ENCODE results near the gene AK5. TPM values are rescaled to one million over a fixed set of nuclear protein-coding genes. Genes with fewer than 3 reads are reported as not detected.

The AK5 gene
- total RNA-seq, result not detected

- ATAC-seq (replicated peaks), result peak; percentile 82
- Mint-ChIP-seq H3K36me3 (ENCODE audit: low read depth) (no peaks in the 10 kb centered on the region), H3K27ac (no peak within 1 kb of the TSS), H3K4me3 (peak within 1 kb of the TSS; percentile 63), H3K4me1 (peaks cover 12% of the 10 kb centered on the region), H3K9me3 (no peaks in the 10 kb centered on the region), H3K27me3 (peaks cover 12% of the 10 kb centered on the region)
Observed at GRCh38 chr1:77281491-77282186, at the start of gene AK5. Gene AK5, plus strand, starts transcription at chr1:77282019. Its CDS starts 295 bp downstream, at chr1:77282314.

GRCh38 chr1:77232829-77233228, 49.0 kb upstream of the AK5 start:
- ATAC-seq (replicated peaks), result no peak
- Mint-ChIP-seq H3K27ac (no peak overlapping the region), H3K9me3 (no peaks in the 10 kb centered on the region), H3K4me1 (no peaks in the 10 kb centered on the region), H3K36me3 (ENCODE audit: low read depth) (no peaks in the 10 kb centered on the region), H3K4me3 (no peak overlapping the region), H3K27me3 (no peaks in the 10 kb centered on the region)

GRCh38 chr1:77234096-77234495, 47.7 kb upstream of the AK5 start:
- H3K4me1 Mint-ChIP-seq, result no peaks in the 10 kb centered on the region
- no peak overlapping the region for H3K27ac Mint-ChIP-seq
- no peaks in the 10 kb centered on the region for H3K36me3 Mint-ChIP-seq (ENCODE audit: low read depth)
- H3K9me3 Mint-ChIP-seq, result no peaks in the 10 kb centered on the region
- H3K4me3 Mint-ChIP-seq, result no peak overlapping the region
- H3K27me3 Mint-ChIP-seq, result no peaks in the 10 kb centered on the region
- ATAC-seq (replicated peaks), result no peak

GRCh38 chr1:77234943-77235342, 46.9 kb upstream of the AK5 start:
- no peaks in the 10 kb centered on the region for H3K9me3 Mint-ChIP-seq
- H3K4me3 Mint-ChIP-seq, result no peak overlapping the region
- H3K4me1 Mint-ChIP-seq, result no peaks in the 10 kb centered on the region
- no peaks in the 10 kb centered on the region for H3K36me3 Mint-ChIP-seq (ENCODE audit: low read depth)
- no peaks in the 10 kb centered on the region for H3K27me3 Mint-ChIP-seq
- ATAC-seq (replicated peaks), result no peak
- no peak overlapping the region for H3K27ac Mint-ChIP-seq

- Mint-ChIP-seq H3K36me3 (ENCODE audit: low read depth) (no peaks in the 10 kb centered on the region), H3K27me3 (no peaks in the 10 kb centered on the region), H3K4me3 (no peak overlapping the region), H3K9me3 (no peaks in the 10 kb centered on the region), H3K4me1 (no peaks in the 10 kb centered on the region), H3K27ac (no peak overlapping the region)
- peak; percentile 26 for ATAC-seq (replicated peaks)
Observed at GRCh38 chr1:77238462-77238861, 43.4 kb upstream of the AK5 start.

- Mint-ChIP-seq H3K9me3 (no peaks in the 10 kb centered on the region), H3K27me3 (no peaks in the 10 kb centered on the region), H3K36me3 (ENCODE audit: low read depth) (no peaks in the 10 kb centered on the region), H3K4me3 (no peak overlapping the region), H3K4me1 (no peaks in the 10 kb centered on the region), H3K27ac (no peak overlapping the region)
- ATAC-seq (replicated peaks), result no peak
Observed at GRCh38 chr1:77239311-77239710, 42.5 kb upstream of the AK5 start.

- H3K36me3 Mint-ChIP-seq (ENCODE audit: low read depth), result no peaks in the 10 kb centered on the region
- peaks cover 20% of the 10 kb centered on the region for H3K9me3 Mint-ChIP-seq
- H3K4me3 Mint-ChIP-seq, result no peak overlapping the region
- H3K27ac Mint-ChIP-seq, result no peak overlapping the region
- no peak for ATAC-seq (replicated peaks)
- H3K4me1 Mint-ChIP-seq, result no peaks in the 10 kb centered on the region
- H3K27me3 Mint-ChIP-seq, result no peaks in the 10 kb centered on the region
Observed at GRCh38 chr1:77245830-77246229, 36.0 kb upstream of the AK5 start.

- no peaks in the 10 kb centered on the region for H3K36me3 Mint-ChIP-seq (ENCODE audit: low read depth)
- no peaks in the 10 kb centered on the region for H3K4me1 Mint-ChIP-seq
- ATAC-seq (replicated peaks), result no peak
- H3K4me3 Mint-ChIP-seq, result no peak overlapping the region
- H3K27me3 Mint-ChIP-seq, result no peaks in the 10 kb centered on the region
- H3K27ac Mint-ChIP-seq, result no peak overlapping the region
- peaks cover 39% of the 10 kb centered on the region for H3K9me3 Mint-ChIP-seq
Observed at GRCh38 chr1:77250126-77250525, 31.7 kb upstream of the AK5 start.

- no peak overlapping the region for H3K4me3 Mint-ChIP-seq
- ATAC-seq (replicated peaks), result no peak
- H3K9me3 Mint-ChIP-seq, result peaks cover 42% of the 10 kb centered on the region
- H3K27me3 Mint-ChIP-seq, result no peaks in the 10 kb centered on the region
- H3K36me3 Mint-ChIP-seq (ENCODE audit: low read depth), result no peaks in the 10 kb centered on the region
- H3K4me1 Mint-ChIP-seq, result no peaks in the 10 kb centered on the region
- H3K27ac Mint-ChIP-seq, result no peak overlapping the region
Observed at GRCh38 chr1:77253211-77253610, 28.6 kb upstream of the AK5 start.

GRCh38 chr1:77263708-77264107, 18.1 kb upstream of the AK5 start:
- Mint-ChIP-seq H3K36me3 (ENCODE audit: low read depth) (no peaks in the 10 kb centered on the region), H3K27ac (no peak overlapping the region), H3K27me3 (peaks cover 6% of the 10 kb centered on the region), H3K4me3 (no peak overlapping the region), H3K9me3 (peaks cover 6% of the 10 kb centered on the region), H3K4me1 (no peaks in the 10 kb centered on the region)
- ATAC-seq (replicated peaks), result no peak

- no peaks in the 10 kb centered on the region for H3K36me3 Mint-ChIP-seq (ENCODE audit: low read depth)
Observed at GRCh38 chr1:77265180-77265579, 16.6 kb upstream of the AK5 start.

GRCh38 chr1:77267035-77267434, 14.8 kb upstream of the AK5 start:
- H3K4me3 Mint-ChIP-seq, result no peak overlapping the region
- no peaks in the 10 kb centered on the region for H3K36me3 Mint-ChIP-seq (ENCODE audit: low read depth)
- ATAC-seq (replicated peaks), result no peak
- peaks cover 6% of the 10 kb centered on the region for H3K9me3 Mint-ChIP-seq
- H3K4me1 Mint-ChIP-seq, result no peaks in the 10 kb centered on the region
- H3K27me3 Mint-ChIP-seq, result peaks cover 6% of the 10 kb centered on the region
- H3K27ac Mint-ChIP-seq, result no peak overlapping the region

More at GRCh38 chr1:77265180-77265579, 16.6 kb upstream of the AK5 start:
- ATAC-seq (replicated peaks), result no peak
- no peaks in the 10 kb centered on the region for H3K4me1 Mint-ChIP-seq
- H3K27ac Mint-ChIP-seq, result no peak overlapping the region
- peaks cover 6% of the 10 kb centered on the region for H3K9me3 Mint-ChIP-seq
- H3K4me3 Mint-ChIP-seq, result no peak overlapping the region
- peaks cover 6% of the 10 kb centered on the region for H3K27me3 Mint-ChIP-seq

- Mint-ChIP-seq H3K27ac (no peak overlapping the region), H3K27me3 (no peaks in the 10 kb centered on the region), H3K9me3 (no peaks in the 10 kb centered on the region), H3K36me3 (ENCODE audit: low read depth) (no peaks in the 10 kb centered on the region), H3K4me1 (no peaks in the 10 kb centered on the region), H3K4me3 (no peak overlapping the region)
- ATAC-seq (replicated peaks), result no peak
Observed at GRCh38 chr1:77271852-77272580, 9.8 kb upstream of the AK5 start.

GRCh38 chr1:77273891-77274290, 7.9 kb upstream of the AK5 start:
- no peaks in the 10 kb centered on the region for H3K36me3 Mint-ChIP-seq (ENCODE audit: low read depth)
- H3K4me3 Mint-ChIP-seq, result no peak overlapping the region
- H3K9me3 Mint-ChIP-seq, result no peaks in the 10 kb centered on the region
- no peaks in the 10 kb centered on the region for H3K4me1 Mint-ChIP-seq
- no peaks in the 10 kb centered on the region for H3K27me3 Mint-ChIP-seq
- no peak overlapping the region for H3K27ac Mint-ChIP-seq
- no peak for ATAC-seq (replicated peaks)

GRCh38 chr1:77275194-77275593, 6.6 kb upstream of the AK5 start:
- H3K27ac Mint-ChIP-seq, result no peak overlapping the region
- H3K27me3 Mint-ChIP-seq, result no peaks in the 10 kb centered on the region
- no peak for ATAC-seq (replicated peaks)
- H3K9me3 Mint-ChIP-seq, result no peaks in the 10 kb centered on the region
- H3K4me3 Mint-ChIP-seq, result no peak overlapping the region
- no peaks in the 10 kb centered on the region for H3K36me3 Mint-ChIP-seq (ENCODE audit: low read depth)
- H3K4me1 Mint-ChIP-seq, result peaks cover 6% of the 10 kb centered on the region
